Thyroid gland (tissue), 4 donors: ENCODE data around the gene ALPI. TPM values are rescaled to one million over a fixed set of nuclear protein-coding genes. Genes with fewer than 3 reads are reported as not detected.

ENCODE experiments used
- DNase-seq, 2 donors: peaks; one replicate each; pipeline ENCODE4 v3.0.0-alpha.2; 2019
- H3K27ac ChIP-seq, 3 donors: fragments of 200-600 bp; sonication (generic); 1 replicate in 2 of 3; 2 replicates in 1 of 3; pipeline ENCODE4 v1.5.1; 2016 to 2019; ENCODE audit warnings: mild to moderate bottlenecking in 1 of 3, moderate library complexity in 1 of 3
- H3K27me3 ChIP-seq: fragments of 200-600 bp; sonication (generic); one replicate; pipeline ENCODE4 v1.5.1; 2019
- H3K36me3 ChIP-seq, 2 donors: fragments of 200-600 bp; sonication (generic); one replicate each; pipeline ENCODE4 v1.5.1; 2016 to 2019
- H3K4me1 ChIP-seq, 2 donors: fragments of 200-600 bp; sonication (generic); one replicate each; pipeline ENCODE4 v1.5.1; 2017 to 2019
- H3K4me3 ChIP-seq, 3 donors: fragments of 200-600 bp; sonication (generic); replicated peaks in 1 of 3; 1 replicate in 2 of 3; 2 replicates in 1 of 3; pipeline ENCODE4 v1.5.1; 2016; ENCODE audit warnings: mild to moderate bottlenecking in 1 of 3
- H3K9me3 ChIP-seq: fragments of 200-600 bp; sonication (generic); one replicate; pipeline ENCODE4 v1.5.1; 2017
- CTCF ChIP-seq, 6 experiments: fragments of 200-600 bp in 3 of 6; fragments of 450-650 bp in 3 of 6; sonication (generic) in 3 of 6; IDR thresholded peaks; one replicate each; pipeline ENCODE4 v1.5.1; 2016 to 2019; ENCODE audit warnings: antibody characterized with exemption in 6 of 6, mild to moderate bottlenecking in 2 of 6, inconsistent platforms in 1 of 6, moderate library complexity in 1 of 6
- POLR2A ChIP-seq, 2 donors: fragments of 450-650 bp; IDR thresholded peaks; one replicate each; pipeline ENCODE4 v1.6.1; 2017; ENCODE audit warnings: antibody characterized with exemption in 2 of 2, mild to moderate bottlenecking in 2 of 2, moderate library complexity in 1 of 2
- WGBS, 2 donors: methylation state at CpG; one replicate each; pipeline ENCODE4 v1.1.5; 2017; 5-methylcytosine and 5-hydroxymethylcytosine counted together
- intact Hi-C: fragments of 100-400 bp; cut with DNase I; formaldehyde crosslinking; loops from one replicate; pipeline ENCODE4 v1.15.1; 2023
- total RNA-seq, 4 donors: library from RNA; depleted of rRNA; stranded (reverse); fragments of >200 nt; gene quantifications; one replicate each; pipeline ENCODE4 v1.2.3, GENCODE V29; 2016

Gene ALPI
- total RNA-seq, 4 donors from 2014 or later = not detected

DNA sequence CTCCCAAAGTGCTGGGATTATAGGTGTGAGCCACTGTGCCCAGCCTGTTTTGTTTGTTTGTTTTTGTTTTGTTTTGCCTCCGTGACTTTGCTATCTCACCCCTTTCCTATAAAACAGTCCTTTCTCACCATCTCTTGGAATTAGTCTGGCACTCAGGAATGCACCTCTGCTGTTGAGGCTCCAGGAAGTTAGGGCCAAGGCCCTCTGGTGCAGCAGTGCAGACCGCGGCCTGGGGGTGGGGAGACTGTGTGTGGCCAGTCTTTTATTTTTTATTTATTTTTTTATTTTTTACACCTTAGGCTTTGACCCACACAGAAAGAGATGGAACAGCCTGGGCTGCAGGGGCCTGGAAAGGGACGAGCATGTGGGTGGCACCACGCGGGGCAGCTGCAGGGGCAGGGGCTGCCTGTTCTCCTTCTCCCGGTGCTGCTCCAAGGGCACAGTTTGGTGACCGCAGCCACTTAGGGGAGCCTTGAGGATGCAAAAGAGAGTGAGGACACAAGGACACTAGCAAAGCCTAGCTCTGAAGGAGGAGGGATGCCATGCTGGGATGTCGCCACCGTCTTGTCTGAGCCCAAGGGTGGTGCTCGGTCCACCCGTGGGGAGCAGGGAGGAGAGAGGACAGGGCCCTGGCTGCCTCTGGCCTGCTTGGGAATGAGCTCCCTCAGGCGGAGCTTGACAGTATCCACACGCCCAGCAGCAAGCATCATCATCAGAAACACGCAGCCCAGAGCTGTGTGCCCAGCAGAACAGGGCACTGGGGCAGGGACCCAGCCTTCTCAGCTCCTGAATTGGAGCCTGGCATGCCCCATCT is 19.4 kb upstream of the ALPI start:
- Histone ChIP-seq H3K27me3 (no peaks in the 10 kb centered on the region), H3K36me3 (no peaks in the 10 kb centered on the region), H3K27ac (no peak overlapping the region), H3K4me3 (no peak overlapping the region), H3K4me1 (peaks cover 0 to 8% of the 10 kb centered on the region in 2 donors), H3K9me3 (no peaks in the 10 kb centered on the region)
- 87 to 89% methylated on average over 14 to 15 of the region's 15 CpGs for WGBS, 2 donors
- no peak for DNase-seq
- TF ChIP-seq CTCF (IDR thresholded peaks at IDR 0.05) (no peak), POLR2A (IDR thresholded peaks at IDR 0.05) (no peak)
- intact Hi-C loops = loop anchor here (5.0 kb wide), 1 partner anchor 579 kb away; no protein-coding TSS in a partner anchor

DNA sequence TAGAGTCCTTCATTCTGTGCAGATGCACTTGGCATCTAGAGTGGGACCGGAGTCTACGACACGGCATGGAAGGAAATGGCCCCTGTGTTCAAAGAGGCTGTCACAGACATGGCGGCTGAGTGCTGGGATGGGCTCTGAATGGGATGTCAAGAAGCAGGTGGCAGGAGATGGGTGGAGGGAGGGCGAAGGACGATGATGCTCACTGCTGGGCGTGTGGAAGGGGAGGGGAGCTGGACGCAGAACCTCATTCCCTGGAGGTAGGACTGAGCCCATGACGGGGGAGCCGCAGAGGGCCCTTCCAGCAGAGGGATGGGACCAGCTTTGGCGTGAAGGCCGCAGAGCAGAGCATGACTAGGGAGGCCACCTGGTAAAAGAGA is 18.8 kb upstream of the ALPI start:
- 89 to 95% methylated on average over 12 of the region's 12 CpGs for WGBS, 2 donors
- Histone ChIP-seq H3K4me3 (no peak overlapping the region), H3K4me1 (peaks cover 0 to 8% of the 10 kb centered on the region in 2 donors), H3K27me3 (no peaks in the 10 kb centered on the region), H3K36me3 (no peaks in the 10 kb centered on the region), H3K9me3 (no peaks in the 10 kb centered on the region), H3K27ac (no peak overlapping the region)
- no peak for DNase-seq
- intact Hi-C loops = loop anchor here (5.0 kb wide), 1 partner anchor 580 kb away; no protein-coding TSS in a partner anchor
- TF ChIP-seq CTCF (IDR thresholded peaks at IDR 0.05) (no peak), POLR2A (IDR thresholded peaks at IDR 0.05) (no peak)

DNA sequence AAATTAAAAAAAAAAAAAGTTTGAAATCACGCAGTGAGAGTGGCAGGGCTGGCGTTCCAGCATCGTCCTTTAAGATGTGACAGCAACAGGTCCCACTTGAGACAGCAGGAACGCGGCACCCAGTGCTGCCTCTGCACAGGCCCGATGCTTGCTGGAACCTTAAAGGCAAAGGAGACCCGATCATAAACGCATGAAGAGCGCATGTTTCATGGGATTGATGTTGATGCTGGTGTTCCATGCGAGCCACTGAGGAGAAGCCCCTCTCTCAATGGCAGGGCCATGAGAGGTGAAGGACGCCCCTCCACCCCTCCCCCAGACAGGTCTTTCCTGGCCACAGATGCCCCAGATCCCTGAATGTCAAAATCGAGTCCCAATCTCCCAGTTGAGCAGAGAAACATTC is 17.9 kb upstream of the ALPI start:
- no peak for DNase-seq
- no peak overlapping the region for H3K27ac ChIP-seq
- H3K4me1 ChIP-seq = peaks cover 0 to 8% of the 10 kb centered on the region in 2 donors
- H3K4me3 ChIP-seq = no peak overlapping the region
- H3K36me3 ChIP-seq = no peaks in the 10 kb centered on the region
- intact Hi-C loops = loop anchor here (5.0 kb wide), 1 partner anchor 581 kb away; no protein-coding TSS in a partner anchor
- no peak for TF ChIP-seq POLR2A (IDR thresholded peaks at IDR 0.05)
- TF ChIP-seq CTCF (IDR thresholded peaks at IDR 0.05) = no peak
- H3K27me3 ChIP-seq = no peaks in the 10 kb centered on the region
- no peaks in the 10 kb centered on the region for H3K9me3 ChIP-seq
- WGBS, 2 donors = 84 to 88% methylated on average over 12 of the region's 12 CpGs

DNA sequence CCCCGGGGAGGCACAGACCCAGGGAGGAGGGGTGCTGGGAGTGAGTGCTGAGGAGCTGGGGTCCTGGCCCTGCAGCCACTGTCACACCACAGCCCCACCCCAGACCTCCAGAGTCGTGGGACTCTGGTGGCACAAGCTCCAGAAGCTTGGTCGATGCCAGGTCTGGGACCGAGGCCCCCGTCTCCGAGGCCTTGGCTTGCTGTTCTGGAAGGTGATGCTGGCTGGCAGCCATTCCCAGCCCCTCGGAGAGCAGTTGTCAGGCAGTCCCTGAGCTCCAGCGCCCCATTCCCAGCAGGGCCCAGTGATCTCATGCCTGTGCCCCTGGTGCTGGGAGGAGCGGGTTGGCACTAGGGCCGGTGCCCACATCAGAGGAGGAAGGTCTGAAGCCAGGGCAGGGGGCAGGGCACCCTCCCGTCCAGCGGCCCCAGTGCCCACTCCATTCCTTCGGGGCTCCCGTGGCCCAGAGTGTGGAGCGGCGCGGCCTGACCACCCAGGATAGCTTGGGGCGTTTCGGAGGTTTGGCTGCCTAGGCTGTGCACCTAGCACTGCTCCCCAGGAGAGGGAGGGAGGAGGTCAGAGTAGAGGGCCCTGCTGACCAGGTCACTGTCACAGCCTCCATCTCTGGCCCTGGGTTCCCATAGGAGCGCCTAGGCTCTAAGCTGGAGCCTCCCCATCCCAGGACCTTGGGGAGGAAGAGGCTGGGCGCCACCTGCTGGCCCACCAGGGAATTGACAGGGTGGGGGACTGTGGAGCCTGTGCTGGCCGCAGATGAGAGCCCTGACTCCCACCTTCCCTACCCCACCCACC is 16.8 kb upstream of the ALPI start:
- Histone ChIP-seq H3K36me3 (no peaks in the 10 kb centered on the region), H3K9me3 (no peaks in the 10 kb centered on the region), H3K27me3 (no peaks in the 10 kb centered on the region), H3K4me1 (peaks cover 0 to 6% of the 10 kb centered on the region in 2 donors), H3K27ac (no peak overlapping the region), H3K4me3 (no peak overlapping the region)
- TF ChIP-seq CTCF (IDR thresholded peaks at IDR 0.05) = peak in 4 of 6 experiments; percentile 23 to 68 (median 30)
- no peak for TF ChIP-seq POLR2A (IDR thresholded peaks at IDR 0.05)
- intact Hi-C loops = loop anchor here (5.0 kb wide), 1 partner anchor 582 kb away; no protein-coding TSS in a partner anchor
- WGBS, 2 donors = 50 to 70% methylated on average over 1 to 5 of the region's 22 CpGs
- DNase-seq = peak; percentile 23 to 35
